A549 (cell line): Measurements from ENCODE around the gene MTARC1. TPM values are rescaled to one million over a fixed set of nuclear protein-coding genes. Genes with fewer than 3 reads are reported as not detected.

Source experiments
- ATAC-seq, 2 experiments: fragments of 200-7000 bp in 1 of 2; fragments of >200 bp in 1 of 2; cut with Nextera tagmentation in 1 of 2; cut with Tn5 transposase in 1 of 2; 3 replicates each; pipeline versions ENCODE4 v1.8.0 to v1.9.1; 2018 to 2020; ENCODE audit warnings: mild to moderate bottlenecking in 1 of 2, moderate library complexity in 1 of 2
- CTCF ChIA-PET: fragments of 300-600 bp; sonication (Branson Sonifier 250); formaldehyde crosslinking; extraction: SDS; loops from one replicate; lab custom pipeline; 2021; ENCODE audit warnings: antibody characterized with exemption, inconsistent platforms; lab: Yijun Ruan, JAX
- POLR2A ChIA-PET: fragments of 350-600 bp; formaldehyde crosslinking; extraction: SDS; loops from one replicate; lab custom pipeline; 2021; ENCODE audit warnings: antibody characterized with exemption, inconsistent platforms; lab: Yijun Ruan, JAX
- DNase-seq, 2 experiments: peaks; one replicate each; pipeline versions ENCODE4 v3.0.0 to v3.0.0-alpha.2; 2011 to 2016; ENCODE audit warnings: low read depth in 1 of 2, low spot score in 1 of 2
- FAIRE-seq: peaks from 2 replicates; lab custom pipeline; 2011; peaks lifted over from hg19 to GRCh38; lab: Jason Lieb, UNC
- H3K27ac ChIP-seq, 2 experiments: fragments of >200 bp; sonication (Bioruptor Twin); formaldehyde crosslinking; 3 replicates each; pipeline ENCODE4 v1.5.1; 2016 to 2017
- H3K4me1 ChIP-seq: fragments of >200 bp; sonication (Bioruptor Twin); formaldehyde crosslinking; 3 replicates; pipeline ENCODE4 v1.6.1; 2016
- H3K4me2 ChIP-seq: fragments of >200 bp; sonication (Bioruptor Twin); formaldehyde crosslinking; 3 replicates; pipeline ENCODE4 v1.6.1; 2016
- H3K4me3 ChIP-seq: fragments of >200 bp; sonication (Bioruptor Twin); formaldehyde crosslinking; 3 replicates; pipeline ENCODE4 v1.5.1; 2016
- H3K9me3 ChIP-seq: fragments of >200 bp; sonication (Bioruptor Twin); formaldehyde crosslinking; 3 replicates; pipeline ENCODE4 v1.6.1; 2016
- BCL3 ChIP-seq: fragments of >200 bp; sonication (Bioruptor Twin); formaldehyde crosslinking; IDR thresholded peaks from 3 replicates; pipeline ENCODE4 v1.6.1; 2016
- BHLHE40 ChIP-seq: IDR thresholded peaks from 2 replicates; pipeline ENCODE4 v1.6.1; 2012; ENCODE audit warnings: low read depth, low read length, inconsistent platforms
- CEBPB ChIP-seq, 2 experiments: fragments of >200 bp in 1 of 2; sonication (Bioruptor Twin) in 1 of 2; formaldehyde crosslinking in 1 of 2; IDR thresholded peaks; 2 replicates each; pipeline ENCODE4 v1.6.1; 2012 to 2016
- CHD2 ChIP-seq: fragments of 150-350 bp; IDR thresholded peaks from 2 replicates; pipeline ENCODE4 v1.6.1; 2014; ENCODE audit warnings: low read length; ENCODE audit not compliant: partially characterized antibody
- E2F6 ChIP-seq: IDR thresholded peaks from 2 replicates; pipeline ENCODE4 v1.6.1; 2012; ENCODE audit warnings: low read depth, borderline replicate concordance
- EHF ChIP-seq: fragments of 250-450 bp; sonication (Bioruptor Pico); IDR thresholded peaks from 2 replicates; pipeline ENCODE4 v1.5.0; 2020; ENCODE audit warnings: mild to moderate bottlenecking
- EP300 ChIP-seq, 2 experiments: fragments of >200 bp; sonication (Bioruptor Twin); formaldehyde crosslinking; IDR thresholded peaks; 2 replicates in 1 of 2; 3 replicates in 1 of 2; pipeline ENCODE4 v1.6.1; 2016 to 2017
- ESRRA ChIP-seq: fragments of 150-350 bp; IDR thresholded peaks from 2 replicates; pipeline ENCODE4 v1.6.1; 2014; ENCODE audit warnings: mild to moderate bottlenecking, low read length, borderline replicate concordance
- FOSB ChIP-seq: fragments of 250-450 bp; sonication (Bioruptor Pico); IDR thresholded peaks from 2 replicates; pipeline ENCODE4 v1.5.0; 2020; ENCODE audit warnings: mild to moderate bottlenecking, moderate library complexity
- FOSL2 ChIP-seq, 2 experiments: fragments of 450-650 bp in 1 of 2; fragments of >200 bp in 1 of 2; sonication (Bioruptor Twin) in 1 of 2; formaldehyde crosslinking; IDR thresholded peaks; 2 replicates each; pipeline versions ENCODE4 v1.5.0 to v1.6.1; 2016 to 2020; ENCODE audit warnings: mild to moderate bottlenecking in 1 of 2, moderate library complexity in 1 of 2
- FOXS1 ChIP-seq: fragments of 250-450 bp; sonication (Bioruptor Pico); IDR thresholded peaks from 2 replicates; pipeline ENCODE4 v1.5.0; 2020; ENCODE audit warnings: mild to moderate bottlenecking, moderate library complexity
- GATA3 ChIP-seq: IDR thresholded peaks from 2 replicates; pipeline ENCODE4 v1.6.1; 2012; ENCODE audit warnings: borderline replicate concordance
- HDAC2 ChIP-seq: fragments of 200-600 bp; sonication (generic); IDR thresholded peaks from 2 replicates; pipeline ENCODE4 v1.6.1; 2016
- HOXB13 ChIP-seq: fragments of 250-450 bp; sonication (Bioruptor Pico); IDR thresholded peaks from 2 replicates; pipeline ENCODE4 v1.5.0; 2020; ENCODE audit warnings: low read depth, mild to moderate bottlenecking, moderate library complexity
- HOXB5 ChIP-seq: fragments of 250-450 bp; sonication (Bioruptor Pico); IDR thresholded peaks from 2 replicates; pipeline ENCODE4 v1.5.0; 2020; ENCODE audit warnings: mild to moderate bottlenecking, moderate library complexity
- JUN ChIP-seq, 2 experiments: fragments of >200 bp; sonication (Bioruptor Twin); formaldehyde crosslinking; IDR thresholded peaks; 2 replicates in 1 of 2; 3 replicates in 1 of 2; pipeline ENCODE4 v1.6.1; 2016 to 2017
- JUNB ChIP-seq: fragments of >200 bp; sonication (Bioruptor Twin); formaldehyde crosslinking; IDR thresholded peaks from 2 replicates; pipeline ENCODE4 v1.6.1; 2016
- KDM1A ChIP-seq: fragments of 200-600 bp; sonication (generic); IDR thresholded peaks from 2 replicates; pipeline ENCODE4 v1.6.1; 2016; ENCODE audit warnings: low read depth, mild to moderate bottlenecking
- KDM5A ChIP-seq: fragments of 200-600 bp; sonication (generic); IDR thresholded peaks from 2 replicates; pipeline ENCODE4 v1.6.1; 2016; ENCODE audit warnings: antibody characterized with exemption, mild to moderate bottlenecking
- MYC ChIP-seq: IDR thresholded peaks from 2 replicates; pipeline ENCODE4 v1.6.1; 2012; ENCODE audit warnings: mild to moderate bottlenecking, inconsistent platforms, low read length, improper control_type of control experiment, borderline replicate concordance
- PHF8 ChIP-seq: fragments of 200-600 bp; sonication (generic); IDR thresholded peaks from 2 replicates; pipeline ENCODE4 v1.6.1; 2016; ENCODE audit warnings: low read depth, mild to moderate bottlenecking, antibody characterized with exemption, moderate library complexity, borderline replicate concordance
- RAD21 ChIP-seq, 2 experiments: fragments of >200 bp in 1 of 2; sonication (Bioruptor Twin) in 1 of 2; formaldehyde crosslinking in 1 of 2; IDR thresholded peaks in 1 of 2; conservative IDR thresholded peaks in 1 of 2; 2 replicates in 1 of 2; 3 replicates in 1 of 2; pipeline ENCODE4 v1.6.1; 2012 to 2018; ENCODE audit warnings: inconsistent platforms in 1 of 2
- RFX5 ChIP-seq: fragments of 450-650 bp; IDR thresholded peaks from 2 replicates; pipeline ENCODE4 v1.7.1; 2014; ENCODE audit warnings: antibody characterized with exemption, mild to moderate bottlenecking, moderate library complexity
- TFCP2L1 ChIP-seq: fragments of 250-450 bp; sonication (Bioruptor Pico); IDR thresholded peaks from 2 replicates; pipeline ENCODE4 v1.5.0; 2021; ENCODE audit warnings: mild to moderate bottlenecking
- USF2 ChIP-seq: fragments of 450-650 bp; IDR thresholded peaks from 2 replicates; pipeline ENCODE4 v1.6.1; 2014; ENCODE audit warnings: antibody characterized with exemption
- ZNF302 ChIP-seq: fragments of 250-450 bp; sonication (Bioruptor Pico); IDR thresholded peaks from 2 replicates; pipeline ENCODE4 v1.9.0; 2021; ENCODE audit warnings: inconsistent platforms, mild to moderate bottlenecking, moderate library complexity
- WGBS: methylation state at CpG from one replicate; pipeline ENCODE4 v1.1.6; 2017; ENCODE audit errors: missing lambda C conversion rate; 5-methylcytosine and 5-hydroxymethylcytosine counted together
- polyA plus RNA-seq, 4 experiments: library from polyadenylated mRNA; depleted of rRNA in 3 of 4; stranded (reverse); fragments of >200 nt; fragmentation: RNase III in 1 of 4; extraction: RNeasy Plus Mini Kit Qiagen cat#74134 plus additional on column Dnase treatment in 1 of 4; gene quantifications; 2 replicates in 3 of 4; 3 replicates in 1 of 4; pipeline ENCODE4 v1.2.3, GENCODE V29; 2011 to 2017

Gene MTARC1
- polyA plus RNA-seq, 2 of the 4 experiments (the other 2 are of a cell fraction) = 9.5 to 10.1 TPM

- H3K27ac ChIP-seq = peak overlapping the region in 1 of 2 experiments; percentile 92; a peak in 2 of 6 replicates
- no peak for DNase-seq
- peaks cover 22% of the 10 kb centered on the region; the same call in 2 of the 3 replicates for H3K4me1 ChIP-seq
- ChIA-PET POLR2A (interaction anchor here (0.8 to 2.9 kb wide), 2 partner anchors 13 to 14 kb away, joined by 3 to 35 read pairs; no protein-coding TSS in a partner anchor), CTCF (interaction anchor here (1.3 to 7.6 kb wide), 6 partner anchors 9 to 559 kb away, joined by 3 to 48 read pairs (median 10); no protein-coding TSS in a partner anchor)
- TF ChIP-seq TFCP2L1 (CRISPR knock-in tag) = no peak
- no peak for TF ChIP-seq MYC
- no peak for TF ChIP-seq FOSB (CRISPR knock-in tag)
- TF ChIP-seq GATA3 = no peak
- TF ChIP-seq KDM1A = no peak
- no peak for TF ChIP-seq FOSL2 (IDR thresholded peaks at IDR 0.05)
- no peak for TF ChIP-seq FOSL2 (CRISPR knock-in tag; IDR thresholded peaks at IDR 0.05)
- TF ChIP-seq ZNF302 (CRISPR knock-in tag) = no peak
- TF ChIP-seq USF2 = no peak
- no peaks in the 10 kb centered on the region for H3K9me3 ChIP-seq
- no peak for FAIRE-seq
- no peak overlapping the region for H3K4me3 ChIP-seq
- WGBS = 87% methylated on average over 3 of the region's 3 CpGs
- H3K4me2 ChIP-seq = no peak overlapping the region; the same call in 1 of the 3 replicates
- ATAC-seq = no peak
Observed at GRCh38 chr1:220746851-220747250, 39.9 kb upstream of the MTARC1 start.

- no peak for TF ChIP-seq JUNB
- no peak for TF ChIP-seq EHF
- no peak for TF ChIP-seq USF2
- TF ChIP-seq BHLHE40 = no peak
- Histone ChIP-seq H3K4me2 (peak overlapping the region; percentile 97), H3K4me1 (peaks cover 22% of the 10 kb centered on the region; the same call in 2 of the 3 replicates), H3K9me3 (no peaks in the 10 kb centered on the region), H3K4me3 (peak overlapping the region; percentile 86), H3K27ac (peak overlapping the region; percentile 88 to 92)
- DNase-seq (no peak), ATAC-seq (peak; percentile 51 to 69; a peak in 5 of 6 replicates), FAIRE-seq (no peak)
- WGBS = 23% methylated on average over 18 of the region's 18 CpGs
- CTCF ChIA-PET = interaction anchor here (0.9 to 7.6 kb wide), 9 partner anchors 8 to 560 kb away, joined by 3 to 48 read pairs (median 4); no protein-coding TSS in a partner anchor
- POLR2A ChIA-PET = interaction anchor here (0.8 to 2.9 kb wide), 5 partner anchors 10 to 476 kb away, joined by 3 to 35 read pairs (median 3); partner anchors contain the start of gene RAB3GAP2
Observed at GRCh38 chr1:220747437-220748088, 39.1 kb upstream of the MTARC1 start.

- DNase-seq (peak; percentile 75 to 82), ATAC-seq (peak; percentile 97 to 98), FAIRE-seq (no peak)
- H3K9me3 ChIP-seq = no peaks in the 10 kb centered on the region
- H3K4me3 ChIP-seq = peak within 1 kb of the TSS; percentile 86
- H3K4me2 ChIP-seq = peak within 1 kb of the TSS; percentile 97
- H3K27ac ChIP-seq = peak within 1 kb of the TSS; percentile 88 to 92
- ChIA-PET CTCF (interaction anchor here (0.9 to 7.6 kb wide), 13 partner anchors 8 to 561 kb away, joined by 3 to 48 read pairs (median 4); no protein-coding TSS in a partner anchor), POLR2A (interaction anchor here (0.6 to 2.9 kb wide), 5 partner anchors 9 to 476 kb away, joined by 3 to 35 read pairs (median 4); partner anchors contain the start of gene RAB3GAP2)
- WGBS = under 1% methylated on average over 23 of the region's 77 CpGs
- peaks cover 22% of the 10 kb centered on the region; the same call in 2 of the 3 replicates for H3K4me1 ChIP-seq
- TF ChIP-seq TFCP2L1 (CRISPR knock-in tag) = no peak
- TF ChIP-seq FOXS1 (CRISPR knock-in tag) = no peak
- TF ChIP-seq BCL3 = peak; percentile 67; the same call in 1 of the 3 replicates
- no peak for TF ChIP-seq EP300 (IDR thresholded peaks at IDR 0.05)
- TF ChIP-seq PHF8 = peak; percentile 52; the same call in 1 of the 2 replicates
- peak in 1 of 2 experiments; percentile 75; a peak in 3 of 5 replicates for TF ChIP-seq JUN (IDR thresholded peaks at IDR 0.05)
- peak; percentile 63; the same call in 1 of the 2 replicates for TF ChIP-seq E2F6
- TF ChIP-seq CEBPB (IDR thresholded peaks at IDR 0.05) = no peak
- no peak for TF ChIP-seq RFX5
- TF ChIP-seq CHD2 = no peak
- TF ChIP-seq ESRRA = no peak
- no peak for TF ChIP-seq HDAC2
- 0 out of 5 replicates have a peak, but pooled peaks of 1 of the 2 experiments have one; percentile 12 for TF ChIP-seq RAD21 (conservative IDR thresholded peaks at IDR 0.05 in 1 of 2, IDR thresholded peaks at IDR 0.05 in 1 of 2)
- no peak for TF ChIP-seq HOXB13
- no peak for TF ChIP-seq KDM5A
- no peak; the same call in 1 of the 2 replicates for TF ChIP-seq HOXB5 (CRISPR knock-in tag)
Observed at GRCh38 chr1:220748089-220748934, 38.4 kb upstream of the MTARC1 start, which contains the start of gene MTARC2. Gene MTARC2, plus strand, starts transcription at chr1:220748322. Its CDS starts 210 bp downstream, at chr1:220748532.
